OCI-LY3 (cell line): Measurements from ENCODE around the gene ACSL4.
"Not testable (repeated sequence)": the region's sequence is repeated elsewhere in the genome, so short reads cannot be mapped to it uniquely, and the experiment has no call there.

Experiments
- H2AFZ ChIP-seq: fragments of 200-600, 300-600 bp; shearing (Covaris generic); 2 replicates; pipeline ENCODE4 v1.6.0; 2014; ENCODE audit warnings: antibody characterized with exemption, low read depth, low read length
- H3K27ac ChIP-seq: fragments of 200-600, 300-600 bp; sonication (generic); 2 replicates; pipeline ENCODE4 v1.5.1; 2014; ENCODE audit warnings: mild to moderate bottlenecking, low read length, moderate library complexity, mixed read lengths
- H3K27me3 ChIP-seq: fragments of 200-600, 300-600 bp; sonication (generic); 2 replicates; pipeline ENCODE4 v1.6.1; 2014; ENCODE audit warnings: low read depth, low read length, mixed read lengths
- H3K36me3 ChIP-seq: fragments of 200-600, 300-600 bp; sonication (generic); replicated peaks from 2 replicates; pipeline ENCODE3; 2014; ENCODE audit warnings: low read depth, low read length, mixed read lengths
- H3K4me1 ChIP-seq: fragments of 300-600, 200-600 bp; sonication (generic); 2 replicates; pipeline ENCODE4 v1.6.1; 2014; ENCODE audit warnings: low read length, mixed read lengths
- H3K4me2 ChIP-seq: fragments of 200-600, 300-600 bp; sonication (generic); 2 replicates; pipeline ENCODE4 v1.6.1; 2014; ENCODE audit warnings: low read length, mixed read lengths
- H3K4me3 ChIP-seq: fragments of 300-600, 200-600 bp; sonication (generic); 2 replicates; pipeline ENCODE4 v1.5.1; 2014; ENCODE audit warnings: antibody characterized with exemption, mild to moderate bottlenecking, low read length, moderate library complexity
- H3K79me2 ChIP-seq: fragments of 300-600, 200-600 bp; shearing (Covaris generic); 2 replicates; pipeline ENCODE4 v1.6.1; 2014; ENCODE audit warnings: mild to moderate bottlenecking, low read length, mixed read lengths
- H3K9ac ChIP-seq: fragments of 300-600, 200-600 bp; shearing (Covaris generic); 2 replicates; pipeline ENCODE4 v1.6.0; 2014; ENCODE audit warnings: mild to moderate bottlenecking, low read length, moderate library complexity
- H3K9me3 ChIP-seq: fragments of 200-600, 300-600 bp; shearing (Covaris generic); 2 replicates; pipeline ENCODE4 v1.6.1; 2014; ENCODE audit warnings: low read length, mixed read lengths; ENCODE audit not compliant: insufficient read depth
- H4K20me1 ChIP-seq: fragments of 200-600, 300-600 bp; sonication (generic); 2 replicates; pipeline ENCODE4 v1.6.1; 2016; ENCODE audit warnings: low read length, mixed read lengths; ENCODE audit not compliant: insufficient read depth
- EZH2phosphoT487 ChIP-seq: fragments of 200-600 bp; shearing (Covaris generic); IDR thresholded peaks from 2 replicates; pipeline ENCODE4 v1.6.1; 2018; ENCODE audit warnings: antibody characterized with exemption, mixed run types, low read depth
- TF ChIP-seq, protein P1 (sequence below): fragments of 200-600, 300-600 bp; sonication (generic); IDR thresholded peaks from 2 replicates; pipeline ENCODE4 v1.5.1; 2014; ENCODE audit warnings: antibody characterized with exemption, low read length, low read depth

ACSL4 gene

DNA sequence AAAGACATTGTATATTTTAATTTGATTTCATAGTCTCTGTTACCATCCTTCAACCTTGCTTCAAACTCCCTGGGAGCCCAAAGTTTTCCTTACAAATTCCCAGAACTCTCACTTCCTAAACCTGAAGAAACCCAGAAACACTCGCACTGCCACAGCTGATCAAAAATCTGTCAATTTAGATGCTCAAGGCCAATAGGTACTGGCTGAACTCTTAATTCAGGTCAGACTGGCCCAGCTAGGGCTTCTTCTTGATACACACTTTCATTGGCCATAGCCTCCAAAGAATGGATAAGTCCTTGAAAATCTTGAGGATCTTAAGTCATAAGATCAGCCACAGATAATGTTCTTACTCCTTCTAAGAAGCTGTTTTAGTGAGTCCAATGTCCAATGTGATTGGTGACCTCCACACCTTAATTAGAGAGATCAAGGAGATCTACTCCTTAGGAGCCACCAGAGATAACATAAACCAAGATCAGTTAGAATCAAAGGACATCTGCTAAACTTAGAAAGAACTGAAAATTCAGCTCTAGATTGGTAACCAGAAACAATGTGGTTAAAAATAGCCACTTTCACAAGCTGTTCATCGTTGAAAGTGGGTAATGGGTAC, 51.5 kb downstream of the ACSL4 start:
- Histone ChIP-seq H3K9me3 (no peaks in the 10 kb centered on the region), H2AFZ (no peak overlapping the region), H3K79me2 (peaks cover 7% of the 10 kb centered on the region; the same call in 1 of the 2 replicates), H3K9ac (no peak overlapping the region), H3K36me3 (peaks cover 29% of the 10 kb centered on the region), H4K20me1 (peaks cover 26% of the 10 kb centered on the region), H3K4me3 (no peak overlapping the region), H3K27me3 (no peaks in the 10 kb centered on the region), H3K4me2 (no peak overlapping the region), H3K4me1 (peaks cover 11% of the 10 kb centered on the region), H3K27ac (no peak overlapping the region)
- TF ChIP-seq, protein P1, sequence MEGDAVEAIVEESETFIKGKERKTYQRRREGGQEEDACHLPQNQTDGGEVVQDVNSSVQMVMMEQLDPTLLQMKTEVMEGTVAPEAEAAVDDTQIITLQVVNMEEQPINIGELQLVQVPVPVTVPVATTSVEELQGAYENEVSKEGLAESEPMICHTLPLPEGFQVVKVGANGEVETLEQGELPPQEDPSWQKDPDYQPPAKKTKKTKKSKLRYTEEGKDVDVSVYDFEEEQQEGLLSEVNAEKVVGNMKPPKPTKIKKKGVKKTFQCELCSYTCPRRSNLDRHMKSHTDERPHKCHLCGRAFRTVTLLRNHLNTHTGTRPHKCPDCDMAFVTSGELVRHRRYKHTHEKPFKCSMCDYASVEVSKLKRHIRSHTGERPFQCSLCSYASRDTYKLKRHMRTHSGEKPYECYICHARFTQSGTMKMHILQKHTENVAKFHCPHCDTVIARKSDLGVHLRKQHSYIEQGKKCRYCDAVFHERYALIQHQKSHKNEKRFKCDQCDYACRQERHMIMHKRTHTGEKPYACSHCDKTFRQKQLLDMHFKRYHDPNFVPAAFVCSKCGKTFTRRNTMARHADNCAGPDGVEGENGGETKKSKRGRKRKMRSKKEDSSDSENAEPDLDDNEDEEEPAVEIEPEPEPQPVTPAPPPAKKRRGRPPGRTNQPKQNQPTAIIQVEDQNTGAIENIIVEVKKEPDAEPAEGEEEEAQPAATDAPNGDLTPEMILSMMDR, result no peak
- TF ChIP-seq EZH2phosphoT487, result no peak

DNA sequence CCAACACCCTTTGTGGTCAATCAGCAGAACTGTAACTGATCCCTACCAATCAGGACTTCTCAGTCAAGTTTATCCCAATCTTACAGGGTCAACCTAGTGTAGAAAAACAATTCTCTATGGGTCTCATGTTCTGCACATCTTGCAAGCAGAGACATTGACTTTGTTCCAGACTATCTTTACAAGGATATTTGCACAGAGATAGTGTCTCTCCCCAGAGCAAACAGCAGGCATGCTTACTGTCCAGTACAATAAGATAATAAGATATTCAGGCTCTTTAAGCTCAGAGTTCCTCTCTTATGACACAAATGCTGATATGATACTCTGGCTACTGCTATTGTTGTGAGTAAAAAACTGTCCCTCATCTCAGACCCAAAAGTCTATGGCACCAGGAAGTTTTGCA, 53.2 kb downstream of the ACSL4 start:
- H2AFZ ChIP-seq, result no peak overlapping the region
- H3K79me2 ChIP-seq, result peaks cover 7% of the 10 kb centered on the region; the same call in 1 of the 2 replicates
- TF ChIP-seq, protein P1, result no peak
- TF ChIP-seq EZH2phosphoT487, result no peak
- peaks cover 19% of the 10 kb centered on the region for H4K20me1 ChIP-seq
- no peak overlapping the region for H3K9ac ChIP-seq
- peaks cover 44% of the 10 kb centered on the region for H3K36me3 ChIP-seq
- no peak overlapping the region for H3K4me3 ChIP-seq
- no peak overlapping the region for H3K4me2 ChIP-seq
- no peak overlapping the region for H3K27ac ChIP-seq
- no peaks in the 10 kb centered on the region for H3K9me3 ChIP-seq
- no peaks in the 10 kb centered on the region for H3K4me1 ChIP-seq
- no peaks in the 10 kb centered on the region for H3K27me3 ChIP-seq

DNA sequence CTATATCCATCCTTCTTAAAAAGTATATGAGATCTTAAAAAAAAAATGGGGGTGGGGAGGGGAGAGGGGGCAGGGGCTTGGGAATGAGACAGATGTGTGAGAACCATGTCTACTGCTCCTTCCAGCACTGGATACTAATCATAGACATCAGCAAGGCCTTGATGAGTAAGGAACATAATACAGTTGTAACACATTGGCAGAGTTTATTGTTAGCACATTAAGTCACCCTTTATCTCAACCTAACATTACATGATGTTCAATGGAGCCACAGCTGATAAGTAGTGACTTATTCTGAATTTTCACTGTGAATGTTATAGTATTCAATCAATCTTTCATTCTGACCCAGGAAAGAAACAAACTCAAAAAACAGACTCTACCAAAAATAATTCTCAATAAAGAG, 60.8 kb downstream of the ACSL4 start:
- H3K4me1 ChIP-seq, result no peaks in the 10 kb centered on the region
- H3K9me3 ChIP-seq, result no peaks in the 10 kb centered on the region
- no peak overlapping the region for H2AFZ ChIP-seq
- peaks cover 46% of the 10 kb centered on the region for H3K36me3 ChIP-seq
- no peaks in the 10 kb centered on the region for H4K20me1 ChIP-seq
- H3K9ac ChIP-seq, result no peak overlapping the region
- H3K79me2 ChIP-seq, result no peaks in the 10 kb centered on the region
- TF ChIP-seq, protein P1, result no peak
- no peak for TF ChIP-seq EZH2phosphoT487
- H3K4me3 ChIP-seq, result no peak overlapping the region
- no peak overlapping the region for H3K4me2 ChIP-seq
- H3K27ac ChIP-seq, result no peak overlapping the region
- no peaks in the 10 kb centered on the region for H3K27me3 ChIP-seq

DNA sequence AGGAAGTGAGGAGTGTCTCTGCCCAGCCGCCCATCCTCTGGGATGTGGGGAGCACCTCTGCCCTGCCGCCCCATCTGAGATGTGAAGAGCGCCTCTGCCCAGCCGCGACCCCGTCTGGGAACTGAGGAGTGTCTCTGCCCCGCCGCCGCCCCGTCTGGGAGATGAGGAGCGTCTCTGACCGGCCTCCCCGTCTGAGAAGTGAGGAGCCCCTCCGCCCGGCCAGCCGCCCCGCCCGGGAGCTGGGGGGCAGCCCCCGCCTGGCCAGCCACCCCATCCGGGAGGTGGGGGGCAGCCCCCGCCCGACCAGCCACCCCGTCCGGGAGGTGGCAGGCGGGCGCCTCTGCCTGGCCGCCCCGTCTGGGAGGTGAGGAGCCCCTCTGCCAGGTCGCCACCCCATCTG, 61.9 kb downstream of the ACSL4 start:
- peaks cover 47% of the 10 kb centered on the region for H3K36me3 ChIP-seq
- not testable (repeated sequence) for H2AFZ ChIP-seq, H3K27ac ChIP-seq, H3K4me2 ChIP-seq, H3K9me3 ChIP-seq, H3K9ac ChIP-seq, H3K4me1 ChIP-seq, H4K20me1 ChIP-seq, H3K27me3 ChIP-seq, H3K4me3 ChIP-seq, H3K79me2 ChIP-seq

DNA sequence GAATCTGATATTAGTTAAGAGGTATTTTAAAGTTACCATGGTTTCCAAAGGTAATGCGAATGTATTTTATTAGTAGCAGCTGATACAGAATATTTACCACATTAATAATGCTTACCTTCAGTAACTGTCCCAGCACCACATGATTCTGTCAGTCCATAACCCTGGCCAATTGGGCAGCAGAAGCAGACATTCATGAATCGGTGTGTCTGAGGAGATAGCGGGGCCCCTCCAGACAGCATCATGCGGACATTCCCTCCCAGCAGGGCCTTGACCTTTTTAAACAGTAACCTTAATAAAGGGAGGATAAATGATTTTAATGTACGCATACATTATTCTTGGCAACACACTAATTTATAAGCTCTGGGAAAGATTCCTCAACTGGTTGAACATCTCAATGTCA, 65.1 kb downstream of the ACSL4 start:
- Histone ChIP-seq H3K9ac (no peak overlapping the region), H3K36me3 (peaks cover 41% of the 10 kb centered on the region), H3K27ac (no peak overlapping the region), H3K4me2 (no peak overlapping the region), H3K9me3 (no peaks in the 10 kb centered on the region), H3K27me3 (no peaks in the 10 kb centered on the region), H3K79me2 (no peaks in the 10 kb centered on the region), H3K4me3 (no peak overlapping the region), H3K4me1 (no peaks in the 10 kb centered on the region), H4K20me1 (no peaks in the 10 kb centered on the region), H2AFZ (no peak overlapping the region)
- TF ChIP-seq, protein P1, result no peak
- no peak for TF ChIP-seq EZH2phosphoT487
